Esophagus muscularis mucosa (tissue), 4 donors: ENCODE results near the gene CAPN9. TPM values are rescaled to one million over a fixed set of nuclear protein-coding genes. Genes with fewer than 3 reads are reported as not detected.
A peak's percentile ranks its signal among the peaks of the same experiment; 100 is the strongest.

Experiments used
- DNase-seq: peaks from one replicate; pipeline ENCODE4 v3.0.0-alpha.2; 2017; ENCODE audit errors: extremely low spot score
- H3K27ac ChIP-seq, 4 donors: fragments of 200-600 bp; sonication (generic); replicated peaks in 1 of 4; 1 replicate in 3 of 4; 2 replicates in 1 of 4; pipeline ENCODE4 v1.5.1; 2016 to 2019; ENCODE audit warnings: mild to moderate bottlenecking in 1 of 4
- H3K27me3 ChIP-seq, 4 donors: fragments of 200-600 bp; sonication (generic); one replicate each; pipeline versions ENCODE4 v1.5.1 to v1.6.0; 2016 to 2019
- H3K36me3 ChIP-seq, 4 donors: fragments of 200-600 bp; sonication (generic); one replicate each; pipeline ENCODE4 v1.5.1; 2016 to 2019
- H3K4me1 ChIP-seq, 4 donors: fragments of 200-600 bp; sonication (generic); one replicate each; pipeline ENCODE4 v1.5.1; 2016 to 2019
- H3K4me3 ChIP-seq, 4 donors: fragments of 200-600 bp; sonication (generic); 1 replicate in 2 of 4; 2 replicates in 2 of 4; pipeline ENCODE4 v1.5.1; 2016 to 2019; ENCODE audit warnings: mild to moderate bottlenecking in 4 of 4, moderate library complexity in 1 of 4
- H3K9me3 ChIP-seq, 4 donors: fragments of 200-600 bp; sonication (generic); 1 replicate in 3 of 4; 2 replicates in 1 of 4; pipeline ENCODE4 v1.5.1; 2016 to 2019
- EP300 ChIP-seq: sonication (generic); formaldehyde crosslinking; IDR thresholded peaks from one replicate; pipeline ENCODE4 v1.6.1; 2017; ENCODE audit warnings: antibody characterized with exemption
- POLR2A ChIP-seq: fragments of 450-650 bp; IDR thresholded peaks from one replicate; pipeline ENCODE4 v1.6.1; 2017; ENCODE audit warnings: antibody characterized with exemption, moderate library complexity, mild to moderate bottlenecking, low read depth
- POLR2AphosphoS5 ChIP-seq, 2 donors: sonication (generic); formaldehyde crosslinking; IDR thresholded peaks; one replicate each; pipeline ENCODE4 v1.6.1; 2017; ENCODE audit warnings: antibody characterized with exemption in 2 of 2
- WGBS: methylation state at CpG from one replicate; pipeline ENCODE4 v1.1.5; 2018; 5-methylcytosine and 5-hydroxymethylcytosine counted together
- intact Hi-C: fragments of 100-400 bp; cut with DNase I; formaldehyde crosslinking; loops from one replicate; pipeline ENCODE4 v1.15.1; 2023
- total RNA-seq, 4 donors: library from RNA; depleted of rRNA; stranded (reverse); fragments of >200 nt; gene quantifications; one replicate each; pipeline versions ENCODE4 v1.1.0 to v1.2.1, GENCODE V29; 2016
- TF ChIP-seq, protein P1 (sequence below), 3 experiments: fragments of 200-600 bp in 2 of 3; fragments of 450-650 bp in 1 of 3; sonication (generic) in 2 of 3; IDR thresholded peaks; one replicate each; pipeline ENCODE4 v1.5.1; 2017 to 2019; ENCODE audit warnings: antibody characterized with exemption in 3 of 3, mild to moderate bottlenecking in 2 of 3, moderate library complexity in 1 of 3

CAPN9 gene
- total RNA-seq, 4 donors from 2014 or later = not detected

DNA sequence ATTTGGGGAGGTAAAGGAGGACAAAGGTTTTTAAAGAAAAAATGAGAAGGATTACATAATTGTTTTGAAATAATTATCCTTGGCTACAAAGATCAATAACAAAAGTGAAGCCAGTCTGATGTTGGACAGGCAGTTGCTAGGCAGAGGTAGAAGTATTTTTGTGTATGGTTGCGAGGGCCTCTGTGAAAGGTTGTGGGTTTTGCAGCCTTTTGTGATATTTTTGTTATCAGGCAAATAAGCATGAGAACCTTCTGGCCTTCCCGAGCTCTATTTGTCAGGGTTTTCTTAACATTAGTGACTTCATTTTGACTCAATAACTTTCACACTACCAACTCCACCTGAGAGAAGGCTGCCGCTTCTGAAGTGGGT, 39.2 kb downstream of the CAPN9 start:
- WGBS = 90% methylated on average over 3 of the region's 3 CpGs
- no peak overlapping the region for H3K27ac ChIP-seq

DNA sequence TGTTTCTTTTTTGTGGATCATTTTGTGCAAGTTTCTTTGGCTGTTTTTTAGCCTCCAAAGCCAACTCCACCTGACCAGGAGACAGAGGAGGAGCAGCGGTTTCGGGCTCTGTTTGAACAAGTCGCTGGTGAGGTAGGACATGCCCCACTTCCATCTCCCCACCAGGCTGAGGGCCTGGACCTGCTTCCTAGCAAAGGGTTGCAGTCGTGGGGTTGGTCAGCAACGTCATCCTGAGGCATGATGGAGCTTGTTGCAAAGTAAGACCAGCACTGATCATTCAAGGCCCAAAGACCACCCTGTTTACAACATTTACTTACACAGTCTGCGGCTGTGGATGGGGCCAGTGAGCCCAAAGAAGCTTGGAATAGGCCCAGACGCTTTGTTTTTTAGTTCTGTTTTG, 40.3 kb downstream of the CAPN9 start:
- Histone ChIP-seq H3K27ac (no peak overlapping the region), H3K4me3 (no peak overlapping the region), H3K36me3 (no peaks in the 10 kb centered on the region), H3K9me3 (no peaks in the 10 kb centered on the region), H3K27me3 (no peaks in the 10 kb centered on the region), H3K4me1 (no peaks in the 10 kb centered on the region)
- intact Hi-C loops = no loop called here
- DNase-seq = no peak
- 89% methylated on average over 6 of the region's 7 CpGs for WGBS
- TF ChIP-seq POLR2AphosphoS5 (IDR thresholded peaks at IDR 0.05) (no peak), POLR2A (no peak), EP300 (no peak)
- TF ChIP-seq, protein P1, sequence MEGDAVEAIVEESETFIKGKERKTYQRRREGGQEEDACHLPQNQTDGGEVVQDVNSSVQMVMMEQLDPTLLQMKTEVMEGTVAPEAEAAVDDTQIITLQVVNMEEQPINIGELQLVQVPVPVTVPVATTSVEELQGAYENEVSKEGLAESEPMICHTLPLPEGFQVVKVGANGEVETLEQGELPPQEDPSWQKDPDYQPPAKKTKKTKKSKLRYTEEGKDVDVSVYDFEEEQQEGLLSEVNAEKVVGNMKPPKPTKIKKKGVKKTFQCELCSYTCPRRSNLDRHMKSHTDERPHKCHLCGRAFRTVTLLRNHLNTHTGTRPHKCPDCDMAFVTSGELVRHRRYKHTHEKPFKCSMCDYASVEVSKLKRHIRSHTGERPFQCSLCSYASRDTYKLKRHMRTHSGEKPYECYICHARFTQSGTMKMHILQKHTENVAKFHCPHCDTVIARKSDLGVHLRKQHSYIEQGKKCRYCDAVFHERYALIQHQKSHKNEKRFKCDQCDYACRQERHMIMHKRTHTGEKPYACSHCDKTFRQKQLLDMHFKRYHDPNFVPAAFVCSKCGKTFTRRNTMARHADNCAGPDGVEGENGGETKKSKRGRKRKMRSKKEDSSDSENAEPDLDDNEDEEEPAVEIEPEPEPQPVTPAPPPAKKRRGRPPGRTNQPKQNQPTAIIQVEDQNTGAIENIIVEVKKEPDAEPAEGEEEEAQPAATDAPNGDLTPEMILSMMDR (IDR thresholded peaks at IDR 0.05) = no peak

More for the DNA sequence above, 39.2 kb downstream of the CAPN9 start:
- intact Hi-C loops = no loop called here
- no peaks in the 10 kb centered on the region for H3K4me1 ChIP-seq
- no peak for DNase-seq
- no peaks in the 10 kb centered on the region for H3K36me3 ChIP-seq
- no peaks in the 10 kb centered on the region for H3K9me3 ChIP-seq
- TF ChIP-seq, protein P1 (IDR thresholded peaks at IDR 0.05) = no peak
- no peak for TF ChIP-seq POLR2AphosphoS5 (IDR thresholded peaks at IDR 0.05)
- TF ChIP-seq POLR2A = no peak
- TF ChIP-seq EP300 = no peak
- no peaks in the 10 kb centered on the region for H3K27me3 ChIP-seq
- no peak overlapping the region for H3K4me3 ChIP-seq

DNA sequence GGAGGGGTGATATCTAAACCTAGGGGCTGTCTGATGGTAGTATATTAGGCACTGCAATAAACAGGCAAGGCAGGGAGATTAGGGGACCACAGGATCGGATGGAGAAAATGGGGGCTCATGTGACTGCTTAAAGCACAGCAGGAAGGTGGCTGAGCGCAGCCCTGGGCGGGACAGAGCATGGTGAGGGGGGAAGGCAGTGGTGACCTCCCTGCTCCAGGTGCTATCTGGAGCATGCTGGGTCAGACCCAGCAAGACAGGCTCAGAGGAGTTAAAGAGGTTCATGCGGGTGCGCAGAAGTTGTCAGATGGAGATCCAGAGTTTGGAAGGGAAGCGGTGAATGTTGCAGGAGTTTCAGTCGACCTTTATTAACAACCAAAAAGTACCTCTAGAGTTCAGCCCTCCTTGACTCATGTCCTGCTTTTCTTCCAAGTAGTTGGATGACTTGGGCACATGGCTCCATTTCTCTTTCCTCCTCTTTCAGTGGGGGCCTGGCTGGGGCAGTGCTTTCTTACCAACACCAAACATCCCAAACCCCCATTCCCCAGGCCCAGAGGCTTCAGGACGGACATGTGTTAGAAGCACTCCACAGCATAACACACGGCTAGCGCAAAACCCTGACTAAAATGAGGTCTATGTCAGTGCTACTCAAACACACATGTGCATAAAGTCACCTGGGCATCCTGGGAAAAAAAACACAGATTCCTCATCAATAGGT, 41.5 kb downstream of the CAPN9 start:
- intact Hi-C loops = no loop called here
- no peak overlapping the region for H3K4me3 ChIP-seq
- TF ChIP-seq EP300 (no peak), POLR2A (no peak), POLR2AphosphoS5 (IDR thresholded peaks at IDR 0.05) (no peak)
- TF ChIP-seq, protein P1 (IDR thresholded peaks at IDR 0.05) = no peak
- H3K36me3 ChIP-seq = no peaks in the 10 kb centered on the region
- no peaks in the 10 kb centered on the region for H3K9me3 ChIP-seq
- peak; percentile 81 for DNase-seq
- WGBS = 94% methylated on average over 10 of the region's 10 CpGs
- H3K27ac ChIP-seq = no peak overlapping the region
- no peaks in the 10 kb centered on the region for H3K4me1 ChIP-seq
- no peaks in the 10 kb centered on the region for H3K27me3 ChIP-seq

DNA sequence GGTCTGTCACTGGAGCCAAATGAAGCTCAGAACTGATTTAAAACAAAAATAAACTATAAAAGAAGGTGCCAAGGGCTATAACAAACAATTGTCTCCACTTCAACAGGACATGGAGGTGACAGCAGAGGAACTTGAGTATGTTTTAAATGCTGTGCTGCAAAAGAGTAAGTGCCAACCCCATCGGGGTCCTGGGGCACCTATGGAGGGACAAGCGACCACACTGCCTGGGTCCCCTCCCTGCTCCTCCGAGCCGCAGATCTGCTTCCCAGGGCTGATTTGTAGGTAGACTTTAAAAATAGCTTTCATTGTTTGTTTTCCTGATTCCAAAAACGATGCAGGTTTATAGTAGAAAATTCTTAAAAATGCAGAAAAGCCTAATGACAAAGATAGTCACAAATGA, 42.8 kb downstream of the CAPN9 start:
- WGBS = 83% methylated on average over 5 of the region's 5 CpGs
- H3K36me3 ChIP-seq = no peaks in the 10 kb centered on the region
- H3K4me3 ChIP-seq = no peak overlapping the region
- no peaks in the 10 kb centered on the region for H3K4me1 ChIP-seq
- no peaks in the 10 kb centered on the region for H3K27me3 ChIP-seq
- TF ChIP-seq POLR2AphosphoS5 (IDR thresholded peaks at IDR 0.05) = no peak
- TF ChIP-seq EP300 = no peak
- TF ChIP-seq, protein P1 (IDR thresholded peaks at IDR 0.05) = no peak
- intact Hi-C loops = no loop called here
- DNase-seq = peak; percentile 68
- no peak overlapping the region for H3K27ac ChIP-seq
- no peaks in the 10 kb centered on the region for H3K9me3 ChIP-seq

DNA sequence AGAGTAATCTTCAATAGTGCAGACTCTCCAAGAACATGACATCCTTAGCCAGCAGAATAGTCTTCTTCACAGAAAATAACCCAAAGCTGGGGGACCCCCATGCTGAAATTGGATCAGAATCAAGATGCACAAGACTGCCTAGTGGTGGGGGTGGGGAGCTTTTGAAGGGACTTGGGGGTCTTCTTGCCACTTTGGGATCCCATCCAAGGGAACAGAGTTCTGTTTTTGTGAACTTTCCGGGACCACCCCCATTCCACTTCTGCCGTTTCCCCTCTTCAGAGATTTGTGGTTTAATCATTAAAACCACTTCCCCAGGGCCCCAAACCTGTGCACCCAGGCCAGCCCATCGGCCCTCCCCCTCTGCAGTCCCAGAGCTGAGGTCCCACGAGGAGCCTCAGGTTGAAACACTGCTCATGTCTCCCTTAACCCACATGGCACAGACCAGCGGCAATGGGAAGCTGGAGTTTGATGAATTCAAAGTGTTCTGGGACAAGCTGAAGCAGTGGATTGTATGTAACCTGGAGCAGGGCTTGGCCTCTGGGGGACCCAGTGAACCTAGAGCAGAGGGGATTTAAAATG, 44.9 kb downstream of the CAPN9 start:
- intact Hi-C loops = no loop called here
- Histone ChIP-seq H3K27me3 (no peaks in the 10 kb centered on the region), H3K9me3 (no peaks in the 10 kb centered on the region), H3K4me1 (no peaks in the 10 kb centered on the region), H3K27ac (no peak overlapping the region), H3K36me3 (no peaks in the 10 kb centered on the region), H3K4me3 (no peak overlapping the region)
- peak; percentile 88 for DNase-seq
- TF ChIP-seq POLR2A (no peak), POLR2AphosphoS5 (IDR thresholded peaks at IDR 0.05) (no peak), EP300 (no peak)
- TF ChIP-seq, protein P1 (IDR thresholded peaks at IDR 0.05) = no peak
- WGBS = 66% methylated on average over 5 of the region's 5 CpGs
